ENCODE data around the gene PACRG.

Gene PACRG

GRCh38 chr6:163092876-163093275 is 365.1 kb downstream of the PACRG start:
- DNase-seq = peak in 34 of 42 donors; percentile 6 to 70 (median 38)
- intact Hi-C loops (cut with DNase I) = no loop called here

DNA sequence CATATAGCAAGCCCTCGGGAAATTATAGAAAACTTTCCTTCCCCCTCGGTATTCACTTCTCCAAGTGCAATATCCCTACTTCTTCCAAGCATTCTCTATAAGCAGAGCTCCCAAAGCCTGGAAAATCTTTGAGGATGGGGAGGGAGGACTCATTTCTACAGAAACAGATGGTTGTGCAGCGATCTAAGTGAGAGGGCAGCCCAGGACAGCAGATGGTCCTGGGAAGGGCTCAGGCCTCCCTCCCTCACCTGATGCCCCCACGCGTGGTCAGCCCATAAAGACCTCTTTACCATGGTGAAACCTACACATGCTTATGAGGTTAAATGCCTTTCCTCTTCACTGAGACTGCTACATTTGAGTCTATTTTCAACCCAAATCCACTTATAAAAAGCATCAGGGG is 367.1 kb downstream of the PACRG start:
- intact Hi-C loops (cut with DNase I) = no loop called here
- no peak for DNase-seq

- intact Hi-C loops (cut with DNase I) = no loop called here
- DNase-seq = no peak
These were observed 367.6 kb downstream of the PACRG start for GRCh38 chr6:163095401-163095800.

- intact Hi-C loops (cut with DNase I) = no loop called here
- DNase-seq = peak in 17 of 42 donors; percentile 19 to 63 (median 37)
These were observed 371.2 kb downstream of the PACRG start for GRCh38 chr6:163098827-163099479.

GRCh38 chr6:163099621-163100171 is 371.9 kb downstream of the PACRG start:
- intact Hi-C loops (cut with DNase I) = no loop called here
- peak in 33 of 42 donors; percentile 17 to 68 (median 35) for DNase-seq

GRCh38 chr6:163100259-163100658 is 372.5 kb downstream of the PACRG start:
- intact Hi-C loops (cut with DNase I) = no loop called here
- no peak for DNase-seq

GRCh38 chr6:163113358-163113962 is 385.7 kb downstream of the PACRG start:
- no peak for DNase-seq
- intact Hi-C loops (cut with DNase I) = no loop called here

DNA sequence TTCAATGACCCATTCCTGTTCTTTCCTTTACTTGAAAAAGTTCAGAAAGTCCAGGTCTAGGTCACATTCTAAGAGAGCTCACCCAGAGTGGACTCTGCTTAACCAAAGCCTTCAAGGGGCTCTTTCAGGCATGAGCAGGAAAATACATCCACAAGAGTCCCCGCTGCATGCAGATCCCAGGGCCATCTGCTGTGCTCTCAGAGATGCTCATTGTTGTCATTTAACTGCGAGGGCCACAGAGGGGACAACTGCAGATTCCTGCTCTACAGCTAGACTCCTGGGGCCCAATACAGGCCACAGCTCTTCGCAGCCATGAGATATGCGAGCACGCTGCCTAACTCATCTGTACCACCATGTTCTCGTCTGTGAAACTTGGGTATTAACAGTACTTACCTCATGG is 391.2 kb downstream of the PACRG start:
- DNase-seq = peak in 9 of 42 donors; percentile 22 to 52 (median 38)
- intact Hi-C loops (cut with DNase I) = no loop called here

DNA sequence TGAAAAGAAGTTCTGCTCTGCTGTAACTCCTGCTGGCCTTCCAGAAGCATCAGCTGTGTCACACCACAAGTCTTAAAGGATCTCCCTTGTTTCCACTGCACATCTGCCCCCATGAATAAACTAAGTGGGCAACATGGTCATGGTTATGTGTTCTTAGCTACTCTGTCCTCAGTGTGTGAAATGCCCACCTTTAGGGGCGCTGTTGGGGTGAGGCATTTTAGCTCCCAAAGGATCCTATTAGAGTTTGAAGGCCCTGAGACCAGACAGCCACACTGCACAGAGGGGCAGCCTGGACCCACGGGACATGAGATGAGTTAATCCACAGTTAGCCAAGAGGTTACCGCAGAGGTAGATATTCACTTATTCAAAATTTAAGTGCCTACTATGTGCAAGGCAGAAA is 392.4 kb downstream of the PACRG start:
- intact Hi-C loops (cut with DNase I) = no loop called here
- no peak for DNase-seq

GRCh38 chr6:163121270-163121669 is 393.5 kb downstream of the PACRG start:
- intact Hi-C loops (cut with DNase I) = no loop called here
- no peak for DNase-seq

DNA sequence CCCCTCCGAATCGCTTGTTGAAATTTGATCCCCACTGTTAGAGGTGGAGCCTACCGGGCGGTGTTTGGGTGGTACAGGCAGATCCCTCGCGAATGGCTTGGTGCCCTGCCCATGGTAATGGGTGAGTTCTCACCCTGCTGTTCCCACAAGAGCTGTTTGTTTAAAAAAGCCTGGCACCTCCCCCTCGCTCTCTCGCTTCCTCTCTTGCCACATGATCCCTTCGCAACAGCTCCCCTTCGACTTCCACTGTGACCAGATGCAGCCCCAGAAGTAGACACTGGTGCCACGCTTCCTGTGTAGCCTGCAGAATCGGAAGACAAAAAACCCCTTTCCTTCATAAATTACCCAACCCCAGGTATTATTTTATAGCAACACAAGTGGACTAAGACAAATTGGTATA is 394.6 kb downstream of the PACRG start:
- DNase-seq = peak in 19 of 42 donors; percentile 6 to 62 (median 35)
- intact Hi-C loops (cut with DNase I) = no loop called here

DNA sequence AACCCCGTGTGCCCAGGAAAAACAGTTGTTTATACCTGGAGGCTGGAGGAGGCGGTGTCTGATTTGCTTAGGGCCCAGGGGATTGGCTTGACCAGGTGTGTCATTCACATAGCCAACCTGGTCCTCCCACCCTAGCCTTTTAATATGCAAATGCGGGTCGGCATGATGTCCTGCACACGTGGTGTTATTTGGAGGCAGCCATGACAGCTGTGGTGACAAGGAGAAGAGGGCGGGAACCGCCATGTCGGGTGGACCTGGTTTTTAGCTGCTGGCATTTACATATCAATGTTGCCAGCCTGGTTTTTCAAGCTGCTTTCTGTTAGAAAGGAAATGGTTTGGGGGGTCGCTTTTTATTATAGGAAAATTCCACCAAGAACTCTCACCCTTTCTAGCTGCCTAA is 395.3 kb downstream of the PACRG start:
- intact Hi-C loops (cut with DNase I) = no loop called here

DNA sequence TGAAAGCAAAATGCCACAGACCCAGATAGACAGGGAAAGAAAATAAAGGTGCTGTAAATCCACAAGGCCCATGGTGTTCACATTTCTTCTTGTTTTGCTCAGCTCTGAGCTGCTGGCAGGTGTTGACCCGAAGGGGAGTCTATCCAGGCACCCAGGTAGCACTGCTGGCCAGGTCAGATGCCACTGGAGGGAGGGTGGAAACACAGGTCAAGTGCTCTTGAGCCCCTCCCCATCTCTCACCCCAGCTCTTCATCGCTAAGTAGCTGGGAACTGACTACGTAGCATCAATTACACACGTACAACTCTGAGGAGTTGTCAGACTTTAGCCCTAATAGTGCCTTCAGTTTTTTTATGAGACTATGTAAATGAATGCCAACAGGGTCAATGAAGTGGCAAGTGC is 399.0 kb downstream of the PACRG start:
- no peak for DNase-seq
- intact Hi-C loops (cut with DNase I) = no loop called here

More for the DNA sequence above, 395.3 kb downstream of the PACRG start:
- DNase-seq = no peak

GRCh38 chr6:163127587-163127986 is 399.8 kb downstream of the PACRG start:
- intact Hi-C loops (cut with DNase I) = no loop called here
- no peak for DNase-seq

- intact Hi-C loops (cut with DNase I) = no loop called here
- DNase-seq = no peak
These were observed 400.6 kb downstream of the PACRG start for GRCh38 chr6:163128324-163128723.

GRCh38 chr6:163132050-163132750 is 404.4 kb downstream of the PACRG start:
- intact Hi-C loops (cut with DNase I) = no loop called here
- peak in 1 of 42 donors; percentile 39 for DNase-seq

DNA sequence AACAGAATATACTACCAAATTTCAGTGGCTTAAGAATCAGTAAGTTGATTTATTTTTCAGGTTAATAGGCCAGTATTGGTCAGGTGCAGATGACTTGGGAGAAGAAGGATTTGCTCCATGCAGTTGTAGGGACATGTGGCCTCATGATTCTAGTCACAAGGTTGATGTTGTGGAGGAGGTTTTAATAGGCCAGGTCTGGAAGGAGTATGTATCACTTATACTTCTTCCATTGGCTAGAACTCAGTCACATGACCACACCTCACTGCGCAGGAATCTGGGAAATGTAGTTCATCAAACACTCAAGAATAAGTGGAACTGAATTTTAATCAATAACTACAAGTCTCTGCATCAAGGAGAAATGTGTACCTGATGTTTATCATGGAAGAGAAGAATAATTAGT is 405.2 kb downstream of the PACRG start:
- intact Hi-C loops (cut with DNase I) = no loop called here
- DNase-seq = peak in 1 of 42 donors; percentile 48

GRCh38 chr6:163133691-163134090 is 405.9 kb downstream of the PACRG start:
- DNase-seq = no peak
- intact Hi-C loops (cut with DNase I) = no loop called here

- no peak for DNase-seq
- intact Hi-C loops (cut with DNase I) = no loop called here
These were observed 409.1 kb downstream of the PACRG start for GRCh38 chr6:163136681-163137397.
